ENCODE results near the gene ZBTB42.

DNA sequence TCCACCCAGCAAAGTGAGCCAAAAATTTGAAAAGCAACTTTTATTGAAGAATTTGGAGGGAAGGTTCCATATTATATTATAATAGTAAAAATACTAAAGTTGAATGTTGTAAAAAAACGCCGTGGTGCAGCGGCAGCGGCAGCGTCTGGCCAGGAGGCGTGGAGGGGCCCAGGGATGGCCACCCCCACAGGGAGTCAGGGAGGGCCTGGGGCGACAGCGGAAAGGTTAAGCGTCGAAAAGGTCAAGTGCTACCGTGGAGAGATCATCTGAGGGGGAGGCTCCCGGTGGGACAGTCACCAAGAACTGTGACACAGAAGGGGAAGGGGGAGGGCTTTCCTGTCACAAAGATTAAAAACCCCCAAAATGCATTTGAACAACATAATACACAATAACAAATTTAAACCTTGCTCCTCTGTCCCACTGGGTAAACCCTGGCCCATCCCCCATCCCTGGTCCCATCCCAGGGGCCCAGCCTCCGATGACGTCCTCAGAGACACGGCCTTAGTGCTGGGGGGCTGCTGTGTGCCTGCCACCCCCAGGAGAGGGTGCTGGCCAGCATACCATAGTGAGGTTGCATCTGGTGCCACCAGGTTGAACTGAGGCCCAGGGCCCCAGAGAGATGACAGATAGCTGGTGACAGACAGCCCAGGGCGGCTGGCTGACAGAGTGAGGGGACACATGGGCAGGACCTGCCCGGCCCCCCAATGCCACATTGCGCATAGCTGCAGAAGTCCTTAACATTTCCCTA is 31.4 kb upstream of the ZBTB42 start:
- TF ChIP-seq POLR2A (IDR thresholded peaks at IDR 0.05; ENCODE audit: low read depth, low read length) (no peak), CEBPB (IDR thresholded peaks at IDR 0.05; ENCODE audit: low read depth, low read length) (no peak), ELK1 (IDR thresholded peaks at IDR 0.05; ENCODE audit: borderline replicate concordance, low read depth, low read length) (no peak), SMC3 (IDR thresholded peaks at IDR 0.05; ENCODE audit: low read depth, low read length) (no peak), RAD21 (IDR thresholded peaks at IDR 0.05; ENCODE audit: low read length) (no peak)
- TF ChIP-seq, protein P1, sequence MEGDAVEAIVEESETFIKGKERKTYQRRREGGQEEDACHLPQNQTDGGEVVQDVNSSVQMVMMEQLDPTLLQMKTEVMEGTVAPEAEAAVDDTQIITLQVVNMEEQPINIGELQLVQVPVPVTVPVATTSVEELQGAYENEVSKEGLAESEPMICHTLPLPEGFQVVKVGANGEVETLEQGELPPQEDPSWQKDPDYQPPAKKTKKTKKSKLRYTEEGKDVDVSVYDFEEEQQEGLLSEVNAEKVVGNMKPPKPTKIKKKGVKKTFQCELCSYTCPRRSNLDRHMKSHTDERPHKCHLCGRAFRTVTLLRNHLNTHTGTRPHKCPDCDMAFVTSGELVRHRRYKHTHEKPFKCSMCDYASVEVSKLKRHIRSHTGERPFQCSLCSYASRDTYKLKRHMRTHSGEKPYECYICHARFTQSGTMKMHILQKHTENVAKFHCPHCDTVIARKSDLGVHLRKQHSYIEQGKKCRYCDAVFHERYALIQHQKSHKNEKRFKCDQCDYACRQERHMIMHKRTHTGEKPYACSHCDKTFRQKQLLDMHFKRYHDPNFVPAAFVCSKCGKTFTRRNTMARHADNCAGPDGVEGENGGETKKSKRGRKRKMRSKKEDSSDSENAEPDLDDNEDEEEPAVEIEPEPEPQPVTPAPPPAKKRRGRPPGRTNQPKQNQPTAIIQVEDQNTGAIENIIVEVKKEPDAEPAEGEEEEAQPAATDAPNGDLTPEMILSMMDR (conservative IDR thresholded peaks at IDR 0.05; ENCODE audit: low read depth, low read length) = no peak
